ENCODE results near the gene PRRT1.
"Not testable (repeated sequence)": the region's sequence is repeated elsewhere in the genome, so short reads cannot be mapped to it uniquely, and the experiment has no call there.

The PRRT1 gene

GRCh38 chr6:32190911-32191677 lies 39.4 kb upstream of the PRRT1 start:
- Mint-ChIP-seq H3K4me1 (peaks cover 83% of the 10 kb centered on the region), H3K4me3 (peak overlapping the region; percentile 99), H3K27ac (peak overlapping the region; percentile 99), H3K36me3 (peaks cover 70% of the 10 kb centered on the region), H3K9me3 (no peaks in the 10 kb centered on the region)
- ATAC-seq (no peak), DNase-seq (ENCODE audit: low spot score in 2 of 2) (no peak)

- peak; percentile 60 for ATAC-seq
- no peaks in the 10 kb centered on the region for H3K9me3 Mint-ChIP-seq
- H3K4me1 Mint-ChIP-seq = peaks cover 86% of the 10 kb centered on the region
- H3K27ac Mint-ChIP-seq = peak within 1 kb of the TSS; percentile 99
- H3K36me3 Mint-ChIP-seq = peaks cover 72% of the 10 kb centered on the region
- H3K4me3 Mint-ChIP-seq = peak within 1 kb of the TSS; percentile 99
- peak; percentile 47 to 87 for DNase-seq (ENCODE audit: low spot score in 2 of 2)
These were observed 38.5 kb upstream of the PRRT1 start, which contains the start of gene PBX2 for GRCh38 chr6:32190054-32190851. TSS of gene PBX2 (minus strand) at chr6:32190202. CDS start at chr6:32189915, 287 bp downstream.

GRCh38 chr6:32189742-32190053 lies 38.0 kb upstream of the PRRT1 start:
- Mint-ChIP-seq H3K4me1 (peaks cover 81% of the 10 kb centered on the region), H3K9me3 (no peaks in the 10 kb centered on the region), H3K36me3 (peaks cover 77% of the 10 kb centered on the region), H3K27ac (peak overlapping the region; percentile 99), H3K4me3 (peak overlapping the region; percentile 99)
- ATAC-seq = no peak
- no peak for DNase-seq (ENCODE audit: low spot score in 2 of 2)

- Mint-ChIP-seq H3K36me3 (peaks cover 82% of the 10 kb centered on the region), H3K27ac (peak overlapping the region; percentile 99), H3K4me3 (peak overlapping the region; percentile 99), H3K9me3 (no peaks in the 10 kb centered on the region), H3K4me1 (peaks cover 78% of the 10 kb centered on the region)
- DNase-seq (ENCODE audit: low spot score in 2 of 2) (no peak), ATAC-seq (no peak)
These were observed 37.5 kb upstream of the PRRT1 start for GRCh38 chr6:32189069-32189741.

- ATAC-seq (no peak), DNase-seq (ENCODE audit: low spot score in 2 of 2) (no peak)
- no peaks in the 10 kb centered on the region for H3K9me3 Mint-ChIP-seq
- peak overlapping the region; percentile 99 for H3K4me3 Mint-ChIP-seq
- peaks cover 78% of the 10 kb centered on the region for H3K4me1 Mint-ChIP-seq
- H3K27ac Mint-ChIP-seq = peak overlapping the region; percentile 99
- peaks cover 89% of the 10 kb centered on the region for H3K36me3 Mint-ChIP-seq
These were observed 36.8 kb upstream of the PRRT1 start for GRCh38 chr6:32188381-32189068.

GRCh38 chr6:32187725-32188380 lies 36.1 kb upstream of the PRRT1 start:
- ATAC-seq; DNase-seq (ENCODE audit: low spot score in 2 of 2); H3K9me3 Mint-ChIP-seq: not testable (repeated sequence)
- H3K4me3 Mint-ChIP-seq = peak overlapping the region; percentile 99
- peak overlapping the region; percentile 99 for H3K27ac Mint-ChIP-seq
- peaks cover 78% of the 10 kb centered on the region for H3K4me1 Mint-ChIP-seq
- peaks cover 95% of the 10 kb centered on the region for H3K36me3 Mint-ChIP-seq

- DNase-seq (ENCODE audit: low spot score in 2 of 2) = no peak
- H3K36me3 Mint-ChIP-seq = peaks cover 95% of the 10 kb centered on the region
- peaks cover 77% of the 10 kb centered on the region for H3K4me1 Mint-ChIP-seq
- H3K4me3 Mint-ChIP-seq = peak overlapping the region; percentile 99
- ATAC-seq = no peak
- no peaks in the 10 kb centered on the region for H3K9me3 Mint-ChIP-seq
- H3K27ac Mint-ChIP-seq = peak overlapping the region; percentile 99
These were observed 35.4 kb upstream of the PRRT1 start for GRCh38 chr6:32187009-32187709.

- H3K4me1 Mint-ChIP-seq = peaks cover 72% of the 10 kb centered on the region
- peak; percentile 1 for ATAC-seq
- DNase-seq (ENCODE audit: low spot score in 2 of 2); H3K9me3 Mint-ChIP-seq: not testable (repeated sequence)
- peak overlapping the region; percentile 99 for H3K4me3 Mint-ChIP-seq
- peak overlapping the region; percentile 99 for H3K27ac Mint-ChIP-seq
- peaks cover 95% of the 10 kb centered on the region for H3K36me3 Mint-ChIP-seq
These were observed 34.6 kb upstream of the PRRT1 start for GRCh38 chr6:32186151-32186840.

- peaks cover 72% of the 10 kb centered on the region for H3K4me1 Mint-ChIP-seq
- DNase-seq (ENCODE audit: low spot score in 2 of 2) = not testable (repeated sequence)
These were observed 34.0 kb upstream of the PRRT1 start for GRCh38 chr6:32185681-32186131.

GRCh38 chr6:32184084-32184640 lies 32.4 kb upstream of the PRRT1 start, which contains the start of gene AGER:
TSS of gene AGER (minus strand) at chr6:32184253. CDS start at chr6:32184222, 31 bp downstream.
- DNase-seq (ENCODE audit: low spot score in 2 of 2) (no peak), ATAC-seq (no peak)
- peaks cover 98% of the 10 kb centered on the region for H3K36me3 Mint-ChIP-seq
- H3K4me1 Mint-ChIP-seq = peaks cover 83% of the 10 kb centered on the region
- H3K9me3 Mint-ChIP-seq = no peaks in the 10 kb centered on the region
- H3K4me3 Mint-ChIP-seq = no peak within 1 kb of the TSS
- H3K27ac Mint-ChIP-seq = peak within 1 kb of the TSS; percentile 99

More at GRCh38 chr6:32185681-32186131, 34.0 kb upstream of the PRRT1 start:
- Mint-ChIP-seq H3K36me3 (peaks cover 95% of the 10 kb centered on the region), H3K27ac (peak overlapping the region; percentile 99), H3K4me3 (peak overlapping the region; percentile 99)
- H3K9me3 Mint-ChIP-seq = not testable (repeated sequence)
- ATAC-seq = peak; percentile 88

GRCh38 chr6:32183483-32184083 lies 31.8 kb upstream of the PRRT1 start:
- H3K27ac Mint-ChIP-seq = peak overlapping the region; percentile 99
- H3K9me3 Mint-ChIP-seq = no peaks in the 10 kb centered on the region
- no peak overlapping the region for H3K4me3 Mint-ChIP-seq
- H3K4me1 Mint-ChIP-seq = peaks cover 83% of the 10 kb centered on the region
- DNase-seq (ENCODE audit: low spot score in 2 of 2) (no peak), ATAC-seq (no peak)
- peaks cover 98% of the 10 kb centered on the region for H3K36me3 Mint-ChIP-seq

- ATAC-seq (no peak), DNase-seq (ENCODE audit: low spot score in 2 of 2) (no peak)
- Mint-ChIP-seq H3K27ac (peak overlapping the region; percentile 99), H3K4me3 (no peak overlapping the region), H3K9me3 (no peaks in the 10 kb centered on the region), H3K4me1 (peaks cover 80% of the 10 kb centered on the region), H3K36me3 (peaks cover 100% of the 10 kb centered on the region)
These were observed 31.3 kb upstream of the PRRT1 start for GRCh38 chr6:32183030-32183429.

- Mint-ChIP-seq H3K4me1 (peaks cover 78% of the 10 kb centered on the region), H3K36me3 (peaks cover 100% of the 10 kb centered on the region), H3K27ac (peak overlapping the region; percentile 99), H3K9me3 (no peaks in the 10 kb centered on the region), H3K4me3 (no peak overlapping the region)
- no peak for ATAC-seq
- no peak for DNase-seq (ENCODE audit: low spot score in 2 of 2)
These were observed 30.8 kb upstream of the PRRT1 start for GRCh38 chr6:32182555-32182981.

Data from stimulated activated effector memory CD8-positive, alpha-beta T cell treated with anti-CD3 and anti-CD28 coated beads, Interleukin-12 subunit alpha, Interleukin-12 subunit beta, amount 100 ng/mL, for 72 hours (primary cell).